Measurements from ENCODE around the gene COL16A1.

DNA sequence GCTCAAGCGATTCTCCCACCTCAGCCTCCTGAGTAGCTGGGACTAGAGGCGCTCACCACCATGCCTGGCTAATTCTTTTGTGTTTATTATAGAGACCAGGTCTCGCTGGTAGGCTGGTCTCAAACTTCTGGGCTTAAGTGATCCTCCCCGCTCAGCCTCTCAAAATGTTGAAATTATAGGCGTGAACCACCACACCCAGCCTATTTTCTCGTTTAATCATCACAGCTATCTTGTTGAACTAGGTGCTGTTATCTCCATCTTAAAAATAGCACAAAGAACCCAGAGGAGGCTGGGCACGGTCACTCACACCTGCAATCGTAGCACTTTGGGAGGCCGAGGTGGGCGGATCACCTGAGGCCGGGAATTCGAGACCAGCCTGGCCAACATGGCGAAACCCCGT is 28.1 kb downstream of the COL16A1 start:
- TF ChIP-seq, protein P1, sequence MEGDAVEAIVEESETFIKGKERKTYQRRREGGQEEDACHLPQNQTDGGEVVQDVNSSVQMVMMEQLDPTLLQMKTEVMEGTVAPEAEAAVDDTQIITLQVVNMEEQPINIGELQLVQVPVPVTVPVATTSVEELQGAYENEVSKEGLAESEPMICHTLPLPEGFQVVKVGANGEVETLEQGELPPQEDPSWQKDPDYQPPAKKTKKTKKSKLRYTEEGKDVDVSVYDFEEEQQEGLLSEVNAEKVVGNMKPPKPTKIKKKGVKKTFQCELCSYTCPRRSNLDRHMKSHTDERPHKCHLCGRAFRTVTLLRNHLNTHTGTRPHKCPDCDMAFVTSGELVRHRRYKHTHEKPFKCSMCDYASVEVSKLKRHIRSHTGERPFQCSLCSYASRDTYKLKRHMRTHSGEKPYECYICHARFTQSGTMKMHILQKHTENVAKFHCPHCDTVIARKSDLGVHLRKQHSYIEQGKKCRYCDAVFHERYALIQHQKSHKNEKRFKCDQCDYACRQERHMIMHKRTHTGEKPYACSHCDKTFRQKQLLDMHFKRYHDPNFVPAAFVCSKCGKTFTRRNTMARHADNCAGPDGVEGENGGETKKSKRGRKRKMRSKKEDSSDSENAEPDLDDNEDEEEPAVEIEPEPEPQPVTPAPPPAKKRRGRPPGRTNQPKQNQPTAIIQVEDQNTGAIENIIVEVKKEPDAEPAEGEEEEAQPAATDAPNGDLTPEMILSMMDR (IDR thresholded peaks at IDR 0.05) = no peak
- TF ChIP-seq EP300 (IDR thresholded peaks at IDR 0.05) = no peak
